ENCODE results near the gene ZNF555.

The ZNF555 gene

GRCh38 chr19:2802826-2803225 is 38.4 kb upstream of the ZNF555 start:
- no peak for DNase-seq (ENCODE audit: low read depth in 2 of 2)
- no peak for TF ChIP-seq CTCF (IDR thresholded peaks at IDR 0.05; ENCODE audit: low read depth, low read length)
- no peak overlapping the region for H3K4me3 ChIP-seq (replicated peaks in 1 of 2; ENCODE audit: low read depth in 2 of 2, low read length in 2 of 2)

GRCh38 chr19:2803486-2804155 is 37.7 kb upstream of the ZNF555 start:
- DNase-seq (ENCODE audit: low read depth in 2 of 2) = no peak
- TF ChIP-seq CTCF (IDR thresholded peaks at IDR 0.05; ENCODE audit: low read depth, low read length) = no peak
- no peak overlapping the region for H3K4me3 ChIP-seq (replicated peaks in 1 of 2; ENCODE audit: low read depth in 2 of 2, low read length in 2 of 2)

GRCh38 chr19:2804156-2805004 is 36.9 kb upstream of the ZNF555 start:
- DNase-seq (ENCODE audit: low read depth in 2 of 2) = no peak
- H3K4me3 ChIP-seq (replicated peaks in 1 of 2; ENCODE audit: low read depth in 2 of 2, low read length in 2 of 2) = no peak overlapping the region
- no peak for TF ChIP-seq CTCF (IDR thresholded peaks at IDR 0.05; ENCODE audit: low read depth, low read length)

- H3K4me3 ChIP-seq (replicated peaks in 1 of 2; ENCODE audit: low read depth in 2 of 2, low read length in 2 of 2) = no peak overlapping the region
- DNase-seq (ENCODE audit: low read depth in 2 of 2) = no peak
- TF ChIP-seq CTCF (IDR thresholded peaks at IDR 0.05; ENCODE audit: low read depth, low read length) = no peak
Observed at GRCh38 chr19:2805261-2805900, 35.9 kb upstream of the ZNF555 start.

GRCh38 chr19:2805991-2806649 is 35.2 kb upstream of the ZNF555 start:
- no peak overlapping the region for H3K4me3 ChIP-seq (replicated peaks in 1 of 2; ENCODE audit: low read depth in 2 of 2, low read length in 2 of 2)
- no peak for DNase-seq (ENCODE audit: low read depth in 2 of 2)
- no peak for TF ChIP-seq CTCF (IDR thresholded peaks at IDR 0.05; ENCODE audit: low read depth, low read length)

GRCh38 chr19:2806736-2807378 is 34.4 kb upstream of the ZNF555 start:
- TF ChIP-seq CTCF (IDR thresholded peaks at IDR 0.05; ENCODE audit: low read depth, low read length) = no peak
- H3K4me3 ChIP-seq (replicated peaks in 1 of 2; ENCODE audit: low read depth in 2 of 2, low read length in 2 of 2) = no peak overlapping the region
- no peak for DNase-seq (ENCODE audit: low read depth in 2 of 2)
